DOHH2 (cell line): Measurements from ENCODE around the gene RUSC1.

Experiments
- EZH2phosphoT487 ChIP-seq: fragments of 200-600 bp; sonication (generic); IDR thresholded peaks from 2 replicates; pipeline ENCODE4 v1.6.1; 2017; ENCODE audit warnings: borderline replicate concordance, mild to moderate bottlenecking, antibody characterized with exemption, low read length, moderate library complexity, mixed read lengths
- TF ChIP-seq, protein P1 (sequence below): fragments of 200-600 bp; sonication (generic); IDR thresholded peaks from one replicate; pipeline ENCODE4 v1.5.1; 2014; ENCODE audit warnings: antibody characterized with exemption, mild to moderate bottlenecking, low read depth, low read length; ENCODE audit not compliant: poor library complexity, severe bottlenecking

DNA sequence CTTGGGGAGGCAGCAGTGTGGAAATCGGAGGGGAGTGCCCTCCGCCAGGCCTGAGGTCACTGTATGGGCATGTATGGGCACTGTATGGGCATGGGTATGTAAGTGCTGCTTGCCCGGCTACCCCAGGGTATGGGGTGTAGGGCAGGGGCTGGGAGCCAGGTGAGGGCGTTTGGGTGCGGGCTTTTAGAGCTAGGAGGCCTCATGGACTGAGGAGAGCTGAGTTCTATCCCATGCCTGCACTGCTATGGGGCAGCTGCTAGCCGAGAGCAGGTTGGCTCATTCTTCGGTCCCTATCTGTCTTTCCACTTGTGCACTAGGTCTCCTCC lies 24.8 kb upstream of the RUSC1 start:
- TF ChIP-seq, protein P1, sequence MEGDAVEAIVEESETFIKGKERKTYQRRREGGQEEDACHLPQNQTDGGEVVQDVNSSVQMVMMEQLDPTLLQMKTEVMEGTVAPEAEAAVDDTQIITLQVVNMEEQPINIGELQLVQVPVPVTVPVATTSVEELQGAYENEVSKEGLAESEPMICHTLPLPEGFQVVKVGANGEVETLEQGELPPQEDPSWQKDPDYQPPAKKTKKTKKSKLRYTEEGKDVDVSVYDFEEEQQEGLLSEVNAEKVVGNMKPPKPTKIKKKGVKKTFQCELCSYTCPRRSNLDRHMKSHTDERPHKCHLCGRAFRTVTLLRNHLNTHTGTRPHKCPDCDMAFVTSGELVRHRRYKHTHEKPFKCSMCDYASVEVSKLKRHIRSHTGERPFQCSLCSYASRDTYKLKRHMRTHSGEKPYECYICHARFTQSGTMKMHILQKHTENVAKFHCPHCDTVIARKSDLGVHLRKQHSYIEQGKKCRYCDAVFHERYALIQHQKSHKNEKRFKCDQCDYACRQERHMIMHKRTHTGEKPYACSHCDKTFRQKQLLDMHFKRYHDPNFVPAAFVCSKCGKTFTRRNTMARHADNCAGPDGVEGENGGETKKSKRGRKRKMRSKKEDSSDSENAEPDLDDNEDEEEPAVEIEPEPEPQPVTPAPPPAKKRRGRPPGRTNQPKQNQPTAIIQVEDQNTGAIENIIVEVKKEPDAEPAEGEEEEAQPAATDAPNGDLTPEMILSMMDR, result no peak
- TF ChIP-seq EZH2phosphoT487, result no peak
